Muscle layer of duodenum (tissue), 2 donors: ENCODE measurements around the gene GRM8.

Experiments
- H3K27ac ChIP-seq: one replicate; pipeline ENCODE4 v1.7.0; 2013; ENCODE audit warnings: mild to moderate bottlenecking, low read length
- H3K27me3 ChIP-seq: one replicate; pipeline ENCODE4 v1.7.0; 2013; ENCODE audit warnings: low read depth, mild to moderate bottlenecking, control low read depth, low read length
- H3K36me3 ChIP-seq, 2 donors: one replicate each; pipeline ENCODE4 v1.7.0; 2013; ENCODE audit warnings: low read length in 2 of 2, control low read depth in 1 of 2, mild to moderate bottlenecking in 1 of 2; ENCODE audit not compliant: insufficient read depth in 2 of 2, control insufficient read depth in 1 of 2
- H3K4me1 ChIP-seq, 2 donors: one replicate each; pipeline ENCODE4 v1.7.0; 2013; ENCODE audit warnings: low read length in 2 of 2, mild to moderate bottlenecking in 2 of 2, control low read depth in 1 of 2, moderate library complexity in 1 of 2; ENCODE audit not compliant: insufficient read depth in 2 of 2, control insufficient read depth in 1 of 2
- H3K4me3 ChIP-seq, 2 donors: one replicate each; pipeline ENCODE4 v1.7.0; 2013; ENCODE audit warnings: low read length in 2 of 2, low read depth in 1 of 2, mild to moderate bottlenecking in 1 of 2
- H3K9me3 ChIP-seq, 2 donors: one replicate each; pipeline ENCODE4 v1.7.0; 2013; ENCODE audit warnings: low read length in 2 of 2, control low read depth in 1 of 2, mild to moderate bottlenecking in 1 of 2; ENCODE audit not compliant: control insufficient read depth in 1 of 2
- donor health status: healthy.

Gene GRM8

GRCh38 chr7:126776498-126776897, 476.2 kb downstream of the GRM8 start:
- H3K4me1 ChIP-seq: no peaks in the 10 kb centered on the region
- no peaks in the 10 kb centered on the region for H3K27me3 ChIP-seq
- no peaks in the 10 kb centered on the region for H3K36me3 ChIP-seq
- no peak overlapping the region for H3K27ac ChIP-seq
- no peaks in the 10 kb centered on the region for H3K9me3 ChIP-seq
- no peak overlapping the region for H3K4me3 ChIP-seq

DNA sequence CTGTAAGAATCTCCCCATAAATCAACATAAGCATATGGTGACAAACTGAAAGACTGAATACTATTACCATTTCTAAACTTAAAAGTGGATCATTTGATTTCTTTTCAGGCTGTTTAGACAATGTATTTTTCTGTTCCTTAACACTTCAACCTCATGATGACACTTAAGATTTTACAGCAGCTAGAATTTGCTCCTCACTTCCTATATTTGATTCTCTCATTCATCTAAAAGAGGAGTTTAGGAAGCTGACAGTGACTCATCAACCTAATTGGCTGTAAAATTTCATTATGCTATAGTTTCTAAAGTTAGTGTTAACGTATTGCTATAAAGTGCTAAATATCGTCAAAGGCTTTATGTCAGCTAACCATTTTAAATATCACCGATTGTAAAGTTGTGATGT, 478.7 kb downstream of the GRM8 start:
- no peak overlapping the region for H3K27ac ChIP-seq
- no peaks in the 10 kb centered on the region for H3K27me3 ChIP-seq
- no peak overlapping the region for H3K4me3 ChIP-seq
- H3K36me3 ChIP-seq: no peaks in the 10 kb centered on the region
- no peaks in the 10 kb centered on the region for H3K4me1 ChIP-seq
- H3K9me3 ChIP-seq: no peaks in the 10 kb centered on the region

DNA sequence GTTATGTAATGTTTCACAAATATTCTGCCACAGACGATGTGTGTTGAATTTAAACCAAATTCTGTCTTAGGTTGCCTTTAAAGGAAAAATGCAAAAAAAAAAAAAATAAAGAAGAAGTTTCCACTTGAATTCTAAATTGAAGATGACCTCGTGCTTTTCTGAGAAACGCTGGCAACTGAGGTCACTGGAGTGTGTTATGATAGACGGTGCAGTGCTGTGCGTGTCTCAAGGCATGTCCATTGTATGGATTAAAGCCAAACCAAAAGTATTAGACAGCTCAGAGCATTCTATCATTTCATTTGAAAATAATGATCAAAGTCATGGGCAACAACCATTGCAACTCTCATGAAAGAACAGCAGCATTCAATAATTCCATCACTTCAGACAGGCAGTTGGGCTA, 483.9 kb downstream of the GRM8 start:
- H3K27ac ChIP-seq: no peak overlapping the region
- no peaks in the 10 kb centered on the region for H3K36me3 ChIP-seq
- H3K9me3 ChIP-seq: no peaks in the 10 kb centered on the region
- H3K4me3 ChIP-seq: no peak overlapping the region
- H3K27me3 ChIP-seq: no peaks in the 10 kb centered on the region
- no peaks in the 10 kb centered on the region for H3K4me1 ChIP-seq

- no peak overlapping the region for H3K4me3 ChIP-seq
- no peaks in the 10 kb centered on the region for H3K27me3 ChIP-seq
- no peak overlapping the region for H3K27ac ChIP-seq
- H3K36me3 ChIP-seq: no peaks in the 10 kb centered on the region
- no peaks in the 10 kb centered on the region for H3K9me3 ChIP-seq
- no peaks in the 10 kb centered on the region for H3K4me1 ChIP-seq
Observed at GRCh38 chr7:126760914-126761577, 491.7 kb downstream of the GRM8 start.

DNA sequence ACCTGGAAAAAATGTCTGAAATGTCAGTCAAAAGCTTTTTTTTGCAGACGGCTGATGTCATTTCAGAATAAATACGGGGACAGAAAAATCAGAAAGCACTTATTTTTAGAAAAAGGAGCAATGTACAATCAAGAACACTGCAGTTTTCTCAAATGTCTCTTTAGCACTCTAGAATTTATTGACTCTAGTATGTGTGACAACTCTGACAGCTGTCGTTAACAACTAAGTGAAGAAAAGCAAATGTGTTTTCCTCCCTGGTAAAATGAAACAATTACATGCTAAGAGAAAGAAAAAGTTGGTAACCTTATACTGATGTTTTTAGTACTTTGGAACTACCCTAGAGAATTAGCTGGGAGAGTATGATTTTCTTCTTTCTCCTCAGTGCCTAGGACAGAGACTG, 497.4 kb downstream of the GRM8 start:
- Histone ChIP-seq H3K36me3 (no peaks in the 10 kb centered on the region), H3K27ac (no peak overlapping the region), H3K9me3 (no peaks in the 10 kb centered on the region), H3K27me3 (no peaks in the 10 kb centered on the region), H3K4me3 (no peak overlapping the region), H3K4me1 (no peaks in the 10 kb centered on the region)

DNA sequence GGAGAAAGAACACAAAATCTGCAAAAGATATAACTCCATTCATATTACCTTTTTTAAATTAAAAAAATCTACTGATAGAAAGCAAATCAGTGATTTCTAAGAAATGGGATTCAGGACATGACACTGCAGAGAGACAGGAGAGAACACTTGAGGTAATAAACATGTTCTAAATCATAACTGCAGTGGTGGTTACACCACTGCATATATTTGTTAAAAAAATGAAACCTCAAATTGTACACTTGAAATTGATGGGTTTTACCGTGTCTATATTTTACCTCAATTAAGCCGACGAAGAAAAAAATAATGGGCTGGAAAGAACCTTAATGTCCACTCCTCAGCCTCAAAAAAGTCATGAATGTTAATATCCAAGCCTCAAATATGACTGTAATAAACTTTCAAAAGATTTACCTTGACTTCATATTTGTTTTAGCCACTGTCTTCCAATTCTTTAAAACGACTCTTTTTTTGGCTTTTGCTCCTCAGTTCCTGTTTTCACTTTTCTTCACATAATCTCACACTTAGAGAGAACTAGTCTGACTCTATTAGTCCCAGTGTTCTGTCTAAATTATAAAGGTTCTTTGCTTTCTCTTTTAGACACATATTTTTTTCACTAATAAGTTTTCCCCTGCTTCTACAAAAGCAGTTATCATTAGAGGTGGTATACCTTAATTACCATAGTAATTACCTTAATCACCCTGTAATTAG, 502.4 kb downstream of the GRM8 start:
- Histone ChIP-seq H3K4me1 (no peaks in the 10 kb centered on the region), H3K27me3 (no peaks in the 10 kb centered on the region)

GRCh38 chr7:126728967-126729366, 523.8 kb downstream of the GRM8 start:
- no peaks in the 10 kb centered on the region for H3K4me1 ChIP-seq
- no peak overlapping the region for H3K4me3 ChIP-seq
- no peaks in the 10 kb centered on the region for H3K9me3 ChIP-seq
- no peaks in the 10 kb centered on the region for H3K36me3 ChIP-seq
- H3K27ac ChIP-seq: no peak overlapping the region
- H3K27me3 ChIP-seq: no peaks in the 10 kb centered on the region

More for the DNA sequence above, 502.4 kb downstream of the GRM8 start:
- H3K4me3 ChIP-seq: no peak overlapping the region
- H3K36me3 ChIP-seq: no peaks in the 10 kb centered on the region
- H3K27ac ChIP-seq: no peak overlapping the region
- no peaks in the 10 kb centered on the region for H3K9me3 ChIP-seq

DNA sequence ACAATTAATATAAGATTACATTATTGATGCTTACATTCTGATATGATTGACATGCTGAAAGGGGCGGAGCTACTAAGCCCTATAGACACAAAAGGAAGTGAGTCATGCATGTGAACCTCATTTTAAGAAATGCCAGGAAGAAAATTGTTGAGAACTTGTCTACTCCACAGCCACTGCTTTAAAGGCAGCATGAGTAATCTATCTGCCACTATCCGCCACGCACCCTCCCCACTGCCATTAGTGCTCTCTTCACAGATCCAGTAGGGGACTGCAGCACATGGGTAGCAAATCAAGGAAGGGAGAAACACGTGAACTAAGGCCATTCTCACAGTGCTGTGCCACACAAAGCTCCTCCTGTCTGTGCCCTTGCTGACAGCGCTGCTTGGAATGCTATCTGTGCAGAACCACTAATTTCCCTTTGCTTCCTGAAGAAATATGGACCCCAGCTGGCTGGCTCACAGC, 524.8 kb downstream of the GRM8 start:
- H3K36me3 ChIP-seq: no peaks in the 10 kb centered on the region
- no peak overlapping the region for H3K4me3 ChIP-seq
- no peaks in the 10 kb centered on the region for H3K4me1 ChIP-seq
- H3K9me3 ChIP-seq: no peaks in the 10 kb centered on the region
- H3K27me3 ChIP-seq: no peaks in the 10 kb centered on the region
- H3K27ac ChIP-seq: no peak overlapping the region

GRCh38 chr7:126723966-126724544, 528.7 kb downstream of the GRM8 start:
- Histone ChIP-seq H3K4me1 (no peaks in the 10 kb centered on the region), H3K9me3 (no peaks in the 10 kb centered on the region), H3K36me3 (no peaks in the 10 kb centered on the region), H3K27ac (no peak overlapping the region), H3K27me3 (no peaks in the 10 kb centered on the region), H3K4me3 (no peak overlapping the region)

DNA sequence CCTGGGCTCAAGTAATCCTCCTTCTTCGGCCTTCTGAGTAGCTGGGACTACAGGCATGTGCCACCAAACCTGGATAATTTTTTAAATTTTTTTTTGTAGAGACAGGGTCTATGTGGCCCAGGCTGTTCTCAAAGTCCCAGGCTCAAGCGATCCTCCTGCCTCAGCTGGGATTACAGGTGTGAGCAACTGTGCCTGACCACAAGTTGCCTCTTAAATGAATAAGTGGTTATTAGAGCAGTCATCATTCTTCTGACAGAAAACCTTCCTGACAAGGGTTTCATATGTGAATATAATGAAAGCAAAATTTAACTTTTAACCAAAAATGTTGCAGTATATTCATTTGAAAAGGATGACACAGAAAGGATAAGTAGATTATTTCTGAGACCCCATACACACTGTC, 532.5 kb downstream of the GRM8 start:
- no peaks in the 10 kb centered on the region for H3K4me1 ChIP-seq
- H3K27ac ChIP-seq: no peak overlapping the region
- no peaks in the 10 kb centered on the region for H3K27me3 ChIP-seq
- H3K36me3 ChIP-seq: no peaks in the 10 kb centered on the region
- H3K9me3 ChIP-seq: no peaks in the 10 kb centered on the region
- H3K4me3 ChIP-seq: no peak overlapping the region

DNA sequence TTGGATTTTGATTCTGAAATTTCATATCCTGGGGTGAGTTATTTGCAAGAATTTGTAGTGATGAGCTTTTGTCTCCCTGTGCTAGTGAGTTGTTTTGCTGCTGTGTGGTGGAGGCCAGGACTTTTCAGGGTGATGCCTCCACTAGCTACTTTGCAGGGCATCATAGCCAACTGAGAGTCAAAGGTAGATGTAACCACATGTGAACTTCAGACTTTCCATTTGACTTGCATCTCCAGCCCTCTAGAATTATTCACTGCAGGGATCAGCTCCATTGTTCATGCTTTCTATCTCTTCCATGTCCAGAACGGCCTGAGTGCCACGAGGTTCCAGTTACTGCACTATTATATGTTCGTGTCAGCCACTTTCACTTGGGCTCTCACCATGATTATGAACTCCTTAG, 534.3 kb downstream of the GRM8 start:
- no peaks in the 10 kb centered on the region for H3K9me3 ChIP-seq
- H3K36me3 ChIP-seq: no peaks in the 10 kb centered on the region
- H3K27ac ChIP-seq: no peak overlapping the region
- no peaks in the 10 kb centered on the region for H3K4me1 ChIP-seq
- no peak overlapping the region for H3K4me3 ChIP-seq
- no peaks in the 10 kb centered on the region for H3K27me3 ChIP-seq
